ENCODE data around the gene ALG12. TPM values are rescaled to one million over a fixed set of nuclear protein-coding genes. Genes with fewer than 3 reads are reported as not detected.
"Not testable (repeated sequence)": the region's sequence is repeated elsewhere in the genome, so short reads cannot be mapped to it uniquely, and the experiment has no call there.

ALG12 gene
- total RNA-seq, 1 donor = 18.8 TPM

GRCh38 chr22:49853981-49854831 lies 64.0 kb downstream of the ALG12 start:
- peak; percentile 91 for DNase-seq (ENCODE audit: insufficient read length, low spot score, missing footprints)
- H3K9me3 ChIP-seq (ENCODE audit: low read depth, low read length) = no peaks in the 10 kb centered on the region
- H3K27ac ChIP-seq (ENCODE audit: low read depth, low read length) = peak overlapping the region; percentile 79

GRCh38 chr22:49852898-49853894 lies 65.0 kb downstream of the ALG12 start, which contains the start of gene ZBED4:
Gene ZBED4, plus strand, starts transcription at chr22:49853844. Its CDS starts 29,819 bp downstream, at chr22:49883663.
- no peak for TF ChIP-seq CTCF (IDR thresholded peaks at IDR 0.05; ENCODE audit: extremely low read depth, low read depth, low read length)
- H3K4me3 ChIP-seq (ENCODE audit: insufficient read depth, low read length) = peak within 1 kb of the TSS; percentile 90
- peak within 1 kb of the TSS; percentile 79 for H3K27ac ChIP-seq (ENCODE audit: low read depth, low read length)
- peaks cover 10% of the 10 kb centered on the region for H3K4me1 ChIP-seq (ENCODE audit: insufficient read depth, low read length)
- peaks cover 31% of the 10 kb centered on the region for H3K27me3 ChIP-seq (ENCODE audit: insufficient read depth, low read length)
- DNase-seq (ENCODE audit: insufficient read length, low spot score, missing footprints) = peak; percentile 100
- H3K4me2 ChIP-seq (ENCODE audit: insufficient read depth, low read length) = peak within 1 kb of the TSS; percentile 99
- H2AFZ ChIP-seq (ENCODE audit: low read length) = peak within 1 kb of the TSS; percentile 89
- peaks cover 3% of the 10 kb centered on the region for H3K36me3 ChIP-seq (ENCODE audit: insufficient read depth, low read length)
- peaks cover 31% of the 10 kb centered on the region for H4K20me1 ChIP-seq (ENCODE audit: insufficient read depth, low read length)
- peaks cover 40% of the 10 kb centered on the region for H3K79me2 ChIP-seq (ENCODE audit: insufficient read depth, low read length)
- H3K9me3 ChIP-seq (ENCODE audit: low read depth, low read length) = no peaks in the 10 kb centered on the region

More at GRCh38 chr22:49853981-49854831, 64.0 kb downstream of the ALG12 start:
- Histone ChIP-seq H3K79me2 (ENCODE audit: insufficient read depth, low read length) (peaks cover 50% of the 10 kb centered on the region), H3K4me1 (ENCODE audit: insufficient read depth, low read length) (peaks cover 10% of the 10 kb centered on the region), H3K4me2 (ENCODE audit: insufficient read depth, low read length) (peak overlapping the region; percentile 99), H3K4me3 (ENCODE audit: insufficient read depth, low read length) (peak overlapping the region; percentile 90), H4K20me1 (ENCODE audit: insufficient read depth, low read length) (peaks cover 41% of the 10 kb centered on the region), H2AFZ (ENCODE audit: low read length) (peak overlapping the region; percentile 53), H3K36me3 (ENCODE audit: insufficient read depth, low read length) (peaks cover 3% of the 10 kb centered on the region), H3K27me3 (ENCODE audit: insufficient read depth, low read length) (peaks cover 21% of the 10 kb centered on the region)
- TF ChIP-seq CTCF (IDR thresholded peaks at IDR 0.05; ENCODE audit: extremely low read depth, low read depth, low read length) = no peak

GRCh38 chr22:49852568-49852897 lies 65.7 kb downstream of the ALG12 start:
- H2AFZ ChIP-seq (ENCODE audit: low read length) = peak overlapping the region; percentile 89
- H3K79me2 ChIP-seq (ENCODE audit: insufficient read depth, low read length) = peaks cover 33% of the 10 kb centered on the region
- not testable (repeated sequence) for H3K9me3 ChIP-seq (ENCODE audit: low read depth, low read length); H3K36me3 ChIP-seq (ENCODE audit: insufficient read depth, low read length); DNase-seq (ENCODE audit: insufficient read length, low spot score, missing footprints); H3K27ac ChIP-seq (ENCODE audit: low read depth, low read length)
- H3K4me1 ChIP-seq (ENCODE audit: insufficient read depth, low read length) = peaks cover 10% of the 10 kb centered on the region
- peak overlapping the region; percentile 88 for H3K4me3 ChIP-seq (ENCODE audit: insufficient read depth, low read length)
- peaks cover 37% of the 10 kb centered on the region for H3K27me3 ChIP-seq (ENCODE audit: insufficient read depth, low read length)
- H3K4me2 ChIP-seq (ENCODE audit: insufficient read depth, low read length) = peak overlapping the region; percentile 94
- H4K20me1 ChIP-seq (ENCODE audit: insufficient read depth, low read length) = peaks cover 29% of the 10 kb centered on the region

GRCh38 chr22:49850959-49851802 lies 67.1 kb downstream of the ALG12 start:
- Histone ChIP-seq H2AFZ (ENCODE audit: low read length) (no peak overlapping the region), H3K79me2 (ENCODE audit: insufficient read depth, low read length) (peaks cover 21% of the 10 kb centered on the region), H3K4me1 (ENCODE audit: insufficient read depth, low read length) (peaks cover 10% of the 10 kb centered on the region), H3K4me3 (ENCODE audit: insufficient read depth, low read length) (no peak overlapping the region), H3K36me3 (ENCODE audit: insufficient read depth, low read length) (no peaks in the 10 kb centered on the region), H3K9me3 (ENCODE audit: low read depth, low read length) (no peaks in the 10 kb centered on the region), H4K20me1 (ENCODE audit: insufficient read depth, low read length) (peaks cover 20% of the 10 kb centered on the region), H3K27me3 (ENCODE audit: insufficient read depth, low read length) (peaks cover 45% of the 10 kb centered on the region), H3K4me2 (ENCODE audit: insufficient read depth, low read length) (no peak overlapping the region), H3K27ac (ENCODE audit: low read depth, low read length) (no peak overlapping the region)
- no peak for TF ChIP-seq CTCF (IDR thresholded peaks at IDR 0.05; ENCODE audit: extremely low read depth, low read depth, low read length)
- peak; percentile 58 for DNase-seq (ENCODE audit: insufficient read length, low spot score, missing footprints)

Measured in osteoblast (primary cell).